ENCODE data around the gene AP4E1. TPM values are rescaled to one million over a fixed set of nuclear protein-coding genes. Genes with fewer than 3 reads are reported as not detected.

Gene AP4E1
- total RNA-seq, 1 experiment from 2014 or later, result 10.1 TPM

DNA sequence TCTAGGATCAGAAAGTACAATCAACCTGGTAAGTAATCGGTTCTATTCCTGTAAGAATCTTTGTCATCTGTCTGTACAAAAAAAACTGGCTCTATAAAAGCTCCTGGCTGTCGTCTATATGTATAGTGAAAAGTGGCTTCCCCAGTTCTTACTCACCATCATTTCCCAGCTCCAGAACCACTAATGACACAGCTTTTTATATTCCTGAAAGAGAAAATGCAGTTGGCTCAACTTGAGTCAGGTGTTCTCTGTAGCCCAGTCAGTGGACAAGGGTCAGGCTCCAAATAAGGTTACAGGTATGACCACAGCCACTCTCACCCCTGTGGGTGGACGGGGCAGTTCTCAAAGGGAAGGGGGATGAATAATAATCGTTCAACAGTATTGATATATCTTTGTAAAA is 85.1 kb downstream of the AP4E1 start:
- no peaks in the 10 kb centered on the region for H3K36me3 ChIP-seq (ENCODE audit: control insufficient read depth in 1 of 2, insufficient read depth in 2 of 2, low read length in 2 of 2)
- H3K4me2 ChIP-seq (ENCODE audit: low read length), result no peak overlapping the region
- ChIA-PET RAD21 (ENCODE audit: low non-redundant PET in 1 of 2, low total read pairs in 2 of 2, uncharacterized antibody in 2 of 2, unreplicated experiment in 2 of 2) (no interaction called here), POLR2A (no interaction called here), CTCF (interaction anchor here (0.8 kb wide), 1 partner anchor 17 kb away, joined by 3 read pairs; no protein-coding TSS in a partner anchor)
- H3K27me3 ChIP-seq (ENCODE audit: insufficient read depth, low read length), result no peaks in the 10 kb centered on the region
- no peak overlapping the region for H3K9ac ChIP-seq (ENCODE audit: low read length)
- intact Hi-C loops (cut with micrococcal nuclease), result no loop called here
- no peaks in the 10 kb centered on the region for H3K4me1 ChIP-seq (ENCODE audit: control insufficient read depth in 1 of 2, insufficient read depth in 2 of 2, low read length in 2 of 2)
- no peaks in the 10 kb centered on the region for H3K79me2 ChIP-seq (ENCODE audit: insufficient read depth, low read length)
- TF ChIP-seq ZFX (IDR thresholded peaks at IDR 0.05) (no peak), JUND (IDR thresholded peaks at IDR 0.05) (no peak), EZH2phosphoT487 (IDR thresholded peaks at IDR 0.05; ENCODE audit: borderline replicate concordance) (no peak), ELF1 (IDR thresholded peaks at IDR 0.05; ENCODE audit: borderline replicate concordance, low read depth) (no peak), TCF7L2 (IDR thresholded peaks at IDR 0.05; ENCODE audit: borderline replicate concordance, extremely low read depth, insufficient read depth, insufficient read length) (no peak), POLR2AphosphoS5 (IDR thresholded peaks at IDR 0.05; ENCODE audit: low read depth, low read length) (no peak), POLR2A (IDR thresholded peaks at IDR 0.05; ENCODE audit: borderline replicate concordance, extremely low read depth, insufficient read depth, insufficient read length) (no peak), EZH2 (IDR thresholded peaks at IDR 0.05) (no peak), YY1 (IDR thresholded peaks at IDR 0.05; ENCODE audit: extremely low read depth, insufficient replicate concordance, low read depth, low read length) (no peak), SRF (IDR thresholded peaks at IDR 0.05; ENCODE audit: low read depth) (no peak), FOSL1 (IDR thresholded peaks at IDR 0.05; ENCODE audit: low read depth) (no peak)
- TF ChIP-seq, protein P1, sequence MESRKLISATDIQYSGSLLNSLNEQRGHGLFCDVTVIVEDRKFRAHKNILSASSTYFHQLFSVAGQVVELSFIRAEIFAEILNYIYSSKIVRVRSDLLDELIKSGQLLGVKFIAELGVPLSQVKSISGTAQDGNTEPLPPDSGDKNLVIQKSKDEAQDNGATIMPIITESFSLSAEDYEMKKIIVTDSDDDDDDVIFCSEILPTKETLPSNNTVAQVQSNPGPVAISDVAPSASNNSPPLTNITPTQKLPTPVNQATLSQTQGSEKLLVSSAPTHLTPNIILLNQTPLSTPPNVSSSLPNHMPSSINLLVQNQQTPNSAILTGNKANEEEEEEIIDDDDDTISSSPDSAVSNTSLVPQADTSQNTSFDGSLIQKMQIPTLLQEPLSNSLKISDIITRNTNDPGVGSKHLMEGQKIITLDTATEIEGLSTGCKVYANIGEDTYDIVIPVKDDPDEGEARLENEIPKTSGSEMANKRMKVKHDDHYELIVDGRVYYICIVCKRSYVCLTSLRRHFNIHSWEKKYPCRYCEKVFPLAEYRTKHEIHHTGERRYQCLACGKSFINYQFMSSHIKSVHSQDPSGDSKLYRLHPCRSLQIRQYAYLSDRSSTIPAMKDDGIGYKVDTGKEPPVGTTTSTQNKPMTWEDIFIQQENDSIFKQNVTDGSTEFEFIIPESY (IDR thresholded peaks at IDR 0.05; ENCODE audit: extremely low read depth, insufficient replicate concordance, low read length), result no peak
- no peaks in the 10 kb centered on the region for H3K9me2 ChIP-seq (ENCODE audit: insufficient read depth)
- H3K9me3 ChIP-seq (ENCODE audit: control insufficient read depth in 1 of 2, insufficient read depth in 1 of 2, low read depth in 1 of 2, low read length in 2 of 2), result no peaks in the 10 kb centered on the region
- no peak overlapping the region for H3K27ac ChIP-seq (ENCODE audit: low read depth, low read length)
- ATAC-seq (no peak), DNase-seq (ENCODE audit: low read depth, low spot score) (no peak)
- no peak overlapping the region for H3K4me3 ChIP-seq (replicated peaks in 1 of 2; ENCODE audit: low read depth in 1 of 2, low read length in 2 of 2)
- H2AFZ ChIP-seq (ENCODE audit: low read depth, low read length, poor library complexity, severe bottlenecking), result no peak overlapping the region
- BruUV-seq (replicated peaks), result no TSS peak
- no peaks in the 10 kb centered on the region for H4K20me1 ChIP-seq (ENCODE audit: insufficient read depth)
